H9 (cell line): Measurements from ENCODE around the gene SLC39A10. TPM values are rescaled to one million over a fixed set of nuclear protein-coding genes. Genes with fewer than 3 reads are reported as not detected.
A peak's percentile ranks its signal among the peaks of the same experiment; 100 is the strongest.

Experiments used
- DNase-seq: peaks from one replicate; pipeline ENCODE4 v3.0.0-alpha.2; 2017
- H2AFZ ChIP-seq: one replicate; pipeline ENCODE4 v1.6.1; 2013; ENCODE audit warnings: mild to moderate bottlenecking, low read length, control low read depth, moderate library complexity
- H2AK5ac ChIP-seq: 2 replicates; pipeline ENCODE4 v1.6.1; 2013; ENCODE audit warnings: low read length, control low read depth, mixed read lengths; ENCODE audit not compliant: insufficient read length
- H2BK120ac ChIP-seq: one replicate; pipeline ENCODE4 v1.6.1; 2013; ENCODE audit warnings: low read depth, mild to moderate bottlenecking, low read length, control low read depth, inconsistent platforms; ENCODE audit not compliant: poor library complexity, severe bottlenecking
- H2BK12ac ChIP-seq: 2 replicates; pipeline ENCODE4 v1.6.1; 2013; ENCODE audit warnings: low read length, control low read depth, mixed read lengths, low read depth; ENCODE audit not compliant: insufficient read length
- H2BK15ac ChIP-seq: 2 replicates; pipeline ENCODE4 v1.6.1; 2013; ENCODE audit warnings: low read depth, low read length, control low read depth
- H2BK20ac ChIP-seq: one replicate; pipeline ENCODE4 v1.6.1; 2013; ENCODE audit warnings: low read depth, mild to moderate bottlenecking, low read length, control low read depth, inconsistent platforms; ENCODE audit not compliant: poor library complexity, severe bottlenecking
- H2BK5ac ChIP-seq: 2 replicates; pipeline ENCODE4 v1.6.1; 2013; ENCODE audit warnings: low read length, control low read depth, mixed read lengths; ENCODE audit not compliant: insufficient read length
- H3K14ac ChIP-seq: 2 replicates; pipeline ENCODE4 v1.6.1; 2013; ENCODE audit warnings: low read length, control low read depth; ENCODE audit not compliant: insufficient read depth
- H3K18ac ChIP-seq: 2 replicates; pipeline ENCODE4 v1.6.1; 2013; ENCODE audit warnings: low read depth, mild to moderate bottlenecking, mixed read lengths, low read length, control low read depth; ENCODE audit not compliant: insufficient read length
- H3K23ac ChIP-seq: 2 replicates; pipeline ENCODE4 v1.6.1; 2013; ENCODE audit warnings: low read length, control low read depth, mixed read lengths, low read depth; ENCODE audit not compliant: insufficient read length
- H3K23me2 ChIP-seq: 2 replicates; pipeline ENCODE4 v1.6.1; 2013; ENCODE audit warnings: low read depth, mild to moderate bottlenecking, mixed read lengths, low read length, control low read depth; ENCODE audit not compliant: insufficient read length, poor library complexity, severe bottlenecking
- H3K27ac ChIP-seq: 2 replicates; pipeline ENCODE4 v1.5.1; 2013; ENCODE audit warnings: low read length, control low read depth, mixed read lengths, low read depth; ENCODE audit not compliant: insufficient read length
- H3K27me3 ChIP-seq: 2 replicates; pipeline ENCODE4 v1.6.1; 2013; ENCODE audit warnings: low read length, control low read depth, inconsistent platforms; ENCODE audit not compliant: insufficient read depth
- H3K4ac ChIP-seq: 2 replicates; pipeline ENCODE4 v1.6.1; 2013; ENCODE audit warnings: low read depth, mild to moderate bottlenecking, control low read depth, inconsistent platforms, low read length, moderate library complexity
- H3K4me1 ChIP-seq: 2 replicates; pipeline ENCODE4 v1.6.1; 2013; ENCODE audit warnings: low read length, control low read depth, inconsistent platforms; ENCODE audit not compliant: insufficient read depth
- H3K4me2 ChIP-seq: 2 replicates; pipeline ENCODE4 v1.6.1; 2013; ENCODE audit warnings: low read length, control low read depth, mixed read lengths; ENCODE audit not compliant: insufficient read length, insufficient read depth
- H3K56ac ChIP-seq: 2 replicates; pipeline ENCODE4 v1.6.1; 2013; ENCODE audit warnings: low read depth, mild to moderate bottlenecking, mixed read lengths, low read length, control low read depth; ENCODE audit not compliant: insufficient read length
- H3K79me1 ChIP-seq: 2 replicates; pipeline ENCODE4 v1.6.1; 2013; ENCODE audit warnings: low read depth, mild to moderate bottlenecking, moderate library complexity, low read length, control low read depth, inconsistent platforms; ENCODE audit not compliant: insufficient read depth, poor library complexity, severe bottlenecking
- H3K79me2 ChIP-seq: 2 replicates; pipeline ENCODE4 v1.6.1; 2013; ENCODE audit warnings: low read length, control low read depth, inconsistent platforms; ENCODE audit not compliant: insufficient read depth
- H3K9ac ChIP-seq: 2 replicates; pipeline ENCODE4 v1.6.1; 2013; ENCODE audit warnings: low read length, control low read depth, mixed read lengths; ENCODE audit not compliant: insufficient read length; ENCODE audit errors: extremely low read depth
- H3K9me3 ChIP-seq: one replicate; pipeline ENCODE4 v1.6.1; 2013; ENCODE audit warnings: low read depth, low read length, inconsistent platforms; ENCODE audit not compliant: control insufficient read depth
- H3T11ph ChIP-seq: one replicate; pipeline ENCODE4 v1.6.1; 2013; ENCODE audit warnings: mild to moderate bottlenecking, low read length, control low read depth, inconsistent platforms
- H4K20me1 ChIP-seq: one replicate; pipeline ENCODE4 v1.6.1; 2013; ENCODE audit not compliant: control insufficient read depth, insufficient read length, insufficient read depth
- H4K5ac ChIP-seq: 2 replicates; pipeline ENCODE4 v1.6.1; 2013; ENCODE audit warnings: low read depth, mild to moderate bottlenecking, mixed read lengths, low read length, control low read depth; ENCODE audit not compliant: insufficient read length
- H4K8ac ChIP-seq: replicated peaks from 2 replicates; pipeline ENCODE4 v1.6.1; 2013; ENCODE audit warnings: low read length, control low read depth, mixed read lengths, low read depth; ENCODE audit not compliant: insufficient read length
- H4K91ac ChIP-seq: 2 replicates; pipeline ENCODE4 v1.6.1; 2013; ENCODE audit warnings: low read depth, mild to moderate bottlenecking, moderate library complexity, mixed read lengths, low read length, control low read depth; ENCODE audit not compliant: insufficient read length
- H3K27ac Mint-ChIP-seq, 3 experiments: 2 replicates in 2 of 3; 3 replicates in 1 of 3; pipeline ENCODE4 v1.8.0; 2020 to 2021; ENCODE audit warnings: mixed read lengths in 3 of 3, mild to moderate bottlenecking in 1 of 3, moderate library complexity in 1 of 3
- H3K27me3 Mint-ChIP-seq: 2 replicates; pipeline ENCODE4 v1.8.0; 2021; ENCODE audit warnings: low read depth, mild to moderate bottlenecking, moderate library complexity, mixed read lengths
- H3K36me3 Mint-ChIP-seq, 3 experiments: 2 replicates in 2 of 3; 3 replicates in 1 of 3; pipeline ENCODE4 v1.8.0; 2020 to 2021; ENCODE audit warnings: low read depth in 3 of 3, mixed read lengths in 3 of 3; ENCODE audit not compliant: insufficient read depth in 1 of 3
- H3K4me1 Mint-ChIP-seq, 2 experiments: 2 replicates each; pipeline ENCODE4 v1.8.0; 2020; ENCODE audit warnings: mixed read lengths in 2 of 2
- H3K4me3 Mint-ChIP-seq, 2 experiments: 2 replicates in 1 of 2; 3 replicates in 1 of 2; pipeline ENCODE4 v1.8.0; 2020 to 2021; ENCODE audit warnings: mild to moderate bottlenecking in 2 of 2, mixed read lengths in 2 of 2, moderate library complexity in 1 of 2
- H3K9me3 Mint-ChIP-seq, 2 experiments: 2 replicates in 1 of 2; 3 replicates in 1 of 2; pipeline ENCODE4 v1.8.0; 2020; ENCODE audit warnings: mild to moderate bottlenecking in 2 of 2, mixed read lengths in 2 of 2, moderate library complexity in 1 of 2
- WGBS: extraction: QIAGEN DNeasy Blood & Tissue Kit; methylation state at CpG from one replicate; pipeline ENCODE4 v1.1.7; 2013; ENCODE audit warnings: missing lambda C conversion rate, low lambda C conversion rate, mixed read lengths; ENCODE audit not compliant: insufficient read length; ENCODE audit errors: extremely low coverage; 5-methylcytosine and 5-hydroxymethylcytosine counted together
- total RNA-seq: library from RNA; stranded (reverse); gene quantifications from 2 replicates; pipeline ENCODE4 v1.2.1, GENCODE V29; 2021
- TF ChIP-seq, protein P1 (sequence below): fragments of 200-600 bp; sonication (generic); conservative IDR thresholded peaks from 3 replicates; pipeline ENCODE4 v1.8.0; 2021; ENCODE audit warnings: antibody characterized with exemption, mild to moderate bottlenecking

The SLC39A10 gene
- total RNA-seq, 1 experiment from 2014 or later, result 161 TPM

DNA sequence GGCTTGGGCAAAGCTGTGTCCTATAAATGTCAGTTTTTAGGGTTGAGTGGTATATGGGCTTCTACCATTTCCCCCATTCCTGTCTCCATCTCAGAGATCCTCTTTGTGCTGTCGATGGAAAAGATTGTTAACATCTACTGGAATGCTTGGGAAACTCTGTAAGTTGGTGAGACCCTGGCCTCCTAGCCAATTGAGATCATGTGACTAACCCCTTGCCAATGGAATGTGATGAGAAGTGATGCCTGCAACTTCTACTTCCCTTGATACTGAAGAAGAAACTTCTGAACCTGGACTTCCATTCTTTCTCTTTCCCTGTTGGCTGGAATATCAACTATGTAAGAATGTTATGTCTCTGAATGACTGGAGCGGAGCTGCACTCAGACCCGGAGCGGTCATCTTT lies 14.5 kb downstream of the SLC39A10 start:
- H3K36me3 Mint-ChIP-seq, result peaks cover 13 to 16% (median 15%) of the 10 kb centered on the region in 3 experiments
- H4K91ac ChIP-seq, result no peak overlapping the region
- TF ChIP-seq, protein P1, sequence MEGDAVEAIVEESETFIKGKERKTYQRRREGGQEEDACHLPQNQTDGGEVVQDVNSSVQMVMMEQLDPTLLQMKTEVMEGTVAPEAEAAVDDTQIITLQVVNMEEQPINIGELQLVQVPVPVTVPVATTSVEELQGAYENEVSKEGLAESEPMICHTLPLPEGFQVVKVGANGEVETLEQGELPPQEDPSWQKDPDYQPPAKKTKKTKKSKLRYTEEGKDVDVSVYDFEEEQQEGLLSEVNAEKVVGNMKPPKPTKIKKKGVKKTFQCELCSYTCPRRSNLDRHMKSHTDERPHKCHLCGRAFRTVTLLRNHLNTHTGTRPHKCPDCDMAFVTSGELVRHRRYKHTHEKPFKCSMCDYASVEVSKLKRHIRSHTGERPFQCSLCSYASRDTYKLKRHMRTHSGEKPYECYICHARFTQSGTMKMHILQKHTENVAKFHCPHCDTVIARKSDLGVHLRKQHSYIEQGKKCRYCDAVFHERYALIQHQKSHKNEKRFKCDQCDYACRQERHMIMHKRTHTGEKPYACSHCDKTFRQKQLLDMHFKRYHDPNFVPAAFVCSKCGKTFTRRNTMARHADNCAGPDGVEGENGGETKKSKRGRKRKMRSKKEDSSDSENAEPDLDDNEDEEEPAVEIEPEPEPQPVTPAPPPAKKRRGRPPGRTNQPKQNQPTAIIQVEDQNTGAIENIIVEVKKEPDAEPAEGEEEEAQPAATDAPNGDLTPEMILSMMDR, result no peak
- no peaks in the 10 kb centered on the region for H3K27me3 ChIP-seq
- no peak overlapping the region for H4K5ac ChIP-seq
- no peak for DNase-seq
- no peak overlapping the region for H3K23ac ChIP-seq
- no peak overlapping the region for H3K4ac ChIP-seq
- peaks cover 14 to 16% of the 10 kb centered on the region in 2 experiments for H3K4me1 Mint-ChIP-seq
- no peaks in the 10 kb centered on the region for H3K4me1 ChIP-seq
- no CpG with 5 or more reads among the region's 4 CpGs for WGBS
- H2BK120ac ChIP-seq, result no peak overlapping the region
- no peak overlapping the region for H3K14ac ChIP-seq
- H2BK15ac ChIP-seq, result no peak overlapping the region
- no peaks in the 10 kb centered on the region for H4K20me1 ChIP-seq
- no peak overlapping the region for H3K56ac ChIP-seq
- no peak overlapping the region for H3K4me3 Mint-ChIP-seq
- no peak overlapping the region for H3K18ac ChIP-seq
- no peaks in the 10 kb centered on the region for H3K79me1 ChIP-seq
- no peak overlapping the region for H3T11ph ChIP-seq
- no peak overlapping the region for H3K9ac ChIP-seq
- H3K27ac ChIP-seq, result no peak overlapping the region
- no peak overlapping the region for H2BK20ac ChIP-seq
- no peak overlapping the region for H3K4me2 ChIP-seq
- H2BK12ac ChIP-seq, result no peak overlapping the region
- no peaks in the 10 kb centered on the region for H3K27me3 Mint-ChIP-seq
- H3K27ac Mint-ChIP-seq, result peak overlapping the region; percentile 30 to 63 (median 51); a peak in 3 of 7 replicates
- H3K23me2 ChIP-seq, result peaks cover 2% of the 10 kb centered on the region
- peaks cover 12% of the 10 kb centered on the region for H3K79me2 ChIP-seq
- H2AFZ ChIP-seq, result no peak overlapping the region
- no peak overlapping the region for H2AK5ac ChIP-seq
- H2BK5ac ChIP-seq, result no peak overlapping the region
- H4K8ac ChIP-seq, result no peak overlapping the region
- no peaks in the 10 kb centered on the region for H3K9me3 Mint-ChIP-seq
- no peaks in the 10 kb centered on the region for H3K9me3 ChIP-seq
